ENCODE results near the gene TMEM63A. TPM values are rescaled to one million over a fixed set of nuclear protein-coding genes. Genes with fewer than 3 reads are reported as not detected.
"Not testable (repeated sequence)": the region's sequence is repeated elsewhere in the genome, so short reads cannot be mapped to it uniquely, and the experiment has no call there.

Gene TMEM63A
- total RNA-seq (2014; rRNA removed; shearing (Covaris generic)) (9.7 and 11.9 TPM in 2 replicates), polyA plus RNA-seq (2016; fragmentation: Nextera tagmentation; extraction: Ambion mirVana) (8.5 and 13.5 TPM in 2 replicates)

DNA sequence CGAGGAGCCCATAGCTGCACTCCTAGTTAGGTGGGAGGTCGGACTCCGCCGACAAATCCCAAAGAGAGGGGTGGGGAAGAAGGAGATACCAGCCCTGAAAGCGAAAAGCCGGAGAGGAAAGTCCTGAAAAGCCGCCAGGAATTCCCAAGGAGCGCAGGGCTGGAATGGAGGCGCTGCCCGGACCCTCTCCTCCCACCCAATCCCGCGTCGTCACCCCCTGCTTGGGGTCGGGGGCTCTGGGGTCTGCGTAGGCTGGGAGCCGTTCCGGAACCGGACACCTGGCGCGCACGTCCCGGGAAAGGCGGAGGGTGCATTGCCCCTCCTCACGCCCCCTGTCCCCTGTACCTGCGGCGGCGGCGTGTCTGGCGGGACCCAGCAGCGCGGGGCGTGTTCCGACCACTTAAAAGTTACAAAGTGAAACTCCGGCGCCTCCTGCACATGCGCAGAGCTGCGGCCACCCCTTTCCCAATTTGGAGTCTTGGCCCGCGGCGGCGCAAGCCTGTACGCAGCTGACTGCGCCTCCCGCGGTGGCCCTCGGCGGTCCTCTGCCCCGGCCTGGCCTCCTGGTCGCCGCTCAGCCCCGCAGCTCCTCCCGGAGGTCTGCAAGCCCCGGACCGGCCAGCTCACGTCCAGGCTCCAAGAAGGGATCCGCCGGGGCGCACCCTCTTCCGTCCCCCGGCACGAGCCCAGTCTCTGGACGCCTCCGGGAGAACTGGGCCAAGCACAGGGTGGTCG, at the start of gene TMEM63A:
TMEM63A (minus strand) TSS at position 422 of the 735 bp plus-strand sequence. CDS start 4,800 bp downstream, outside the sequence.
- Histone ChIP-seq H3F3A (ENCODE audit: insufficient read depth) (peaks cover 4% of the 10 kb centered on the region; the same call in 1 of the 2 replicates), H3K79me2 (ENCODE audit: insufficient read depth) (peaks cover 23% of the 10 kb centered on the region), H3K36me3 (ENCODE audit: low read depth) (no peaks in the 10 kb centered on the region), H3K4me2 (ENCODE audit: unreplicated experiment) (peak within 1 kb of the TSS; percentile 92), H3K9ac (peak within 1 kb of the TSS; percentile 91), H3K4me1 (ENCODE audit: insufficient read depth) (peaks cover 14% of the 10 kb centered on the region; the same call in 1 of the 2 replicates), H4K20me1 (ENCODE audit: insufficient read depth) (no peaks in the 10 kb centered on the region), H3K9me3 (ENCODE audit: low read depth) (no peaks in the 10 kb centered on the region), H3K27ac (peak within 1 kb of the TSS; percentile 41), H3K27me3 (replicated peaks; ENCODE audit: insufficient read depth) (no peaks in the 10 kb centered on the region), H3K9me2 (ENCODE audit: insufficient read depth) (no peaks in the 10 kb centered on the region), H3K4me3 (peak within 1 kb of the TSS; percentile 89), H2AFZ (peak within 1 kb of the TSS; percentile 91)
- in situ Hi-C loops (cut with MboI), result no loop called here
- TF ChIP-seq EZH2phosphoT487 (IDR thresholded peaks at IDR 0.05; ENCODE audit: insufficient read depth, low read depth) (no peak), EZH2 (IDR thresholded peaks at IDR 0.05; ENCODE audit: insufficient read depth, poor library complexity, severe bottlenecking) (no peak)
- WGBS, 2 experiments (ENCODE audit: low coverage in 1 of 2, low lambda C conversion rate in 2 of 2, missing lambda C conversion rate in 2 of 2), result 1 to 2% methylated on average over 58 to 62 of the region's 64 CpGs
- DNase-seq, result peak; percentile 91

DNA sequence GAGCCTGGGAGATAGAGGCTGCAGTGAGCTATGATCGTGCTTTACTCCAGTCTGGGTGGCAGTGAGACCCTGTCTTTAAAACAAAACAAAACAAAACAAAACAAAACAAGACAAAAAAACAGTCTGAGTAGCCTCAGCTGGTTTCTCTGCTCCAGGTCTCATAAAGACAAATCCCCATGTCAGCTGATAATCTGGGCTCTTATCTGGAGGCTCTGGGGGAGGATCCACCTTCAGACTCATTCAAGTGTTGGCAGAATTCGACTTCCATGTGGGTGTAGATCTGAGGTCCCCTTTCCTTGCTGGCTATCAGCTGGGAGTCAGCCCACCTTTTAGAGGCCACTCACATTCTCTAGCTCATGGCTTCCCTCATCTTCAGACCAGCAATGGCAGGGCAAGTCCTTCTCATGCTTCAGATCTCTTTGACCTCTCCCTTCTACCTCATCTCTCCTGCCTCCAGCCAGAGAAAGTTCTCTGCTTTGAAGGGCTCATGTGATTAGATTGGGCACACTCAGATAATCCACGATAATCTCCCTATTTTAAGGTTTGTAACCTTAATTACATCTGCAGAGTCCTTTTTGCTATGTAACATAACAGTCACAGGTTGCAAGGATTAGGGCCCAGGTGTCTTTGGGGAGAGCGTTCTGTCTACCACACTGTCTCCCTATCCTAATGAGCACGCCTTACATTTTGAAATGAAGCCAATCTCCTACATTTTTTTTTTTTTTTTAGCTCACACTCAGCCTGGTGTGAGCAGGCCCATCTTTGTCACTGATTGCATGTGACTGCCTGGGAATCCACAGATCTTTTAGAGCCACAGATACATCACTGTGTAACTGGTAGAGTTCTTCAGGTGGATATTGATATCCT, 49.3 kb upstream of the TMEM63A start:
- H3K9ac ChIP-seq, result no peak overlapping the region
- H3K27me3 ChIP-seq (replicated peaks; ENCODE audit: insufficient read depth), result no peaks in the 10 kb centered on the region
- H3K79me2 ChIP-seq (ENCODE audit: insufficient read depth), result no peaks in the 10 kb centered on the region
- WGBS, 2 experiments (ENCODE audit: low coverage in 1 of 2, low lambda C conversion rate in 2 of 2, missing lambda C conversion rate in 2 of 2), result 72 to 74% methylated on average over 5 of the region's 5 CpGs
- TF ChIP-seq EZH2 (IDR thresholded peaks at IDR 0.05; ENCODE audit: insufficient read depth, poor library complexity, severe bottlenecking) (no peak), EZH2phosphoT487 (IDR thresholded peaks at IDR 0.05; ENCODE audit: insufficient read depth, low read depth) (no peak)
- in situ Hi-C loops (cut with MboI), result no loop called here
- peaks cover 5% of the 10 kb centered on the region; the same call in 1 of the 2 replicates for H3F3A ChIP-seq (ENCODE audit: insufficient read depth)
- H2AFZ ChIP-seq, result no peak overlapping the region
- H3K9me3 ChIP-seq (ENCODE audit: low read depth), result no peaks in the 10 kb centered on the region
- no peaks in the 10 kb centered on the region for H3K36me3 ChIP-seq (ENCODE audit: low read depth)
- H3K27ac ChIP-seq, result no peak overlapping the region
- no peak overlapping the region for H3K4me3 ChIP-seq
- no peaks in the 10 kb centered on the region for H4K20me1 ChIP-seq (ENCODE audit: insufficient read depth)
- H3K4me1 ChIP-seq (ENCODE audit: insufficient read depth), result peaks cover 12% of the 10 kb centered on the region; the same call in 1 of the 2 replicates
- no peaks in the 10 kb centered on the region for H3K9me2 ChIP-seq (ENCODE audit: insufficient read depth)
- no peak overlapping the region for H3K4me2 ChIP-seq (ENCODE audit: unreplicated experiment)
- no peak for DNase-seq

DNA sequence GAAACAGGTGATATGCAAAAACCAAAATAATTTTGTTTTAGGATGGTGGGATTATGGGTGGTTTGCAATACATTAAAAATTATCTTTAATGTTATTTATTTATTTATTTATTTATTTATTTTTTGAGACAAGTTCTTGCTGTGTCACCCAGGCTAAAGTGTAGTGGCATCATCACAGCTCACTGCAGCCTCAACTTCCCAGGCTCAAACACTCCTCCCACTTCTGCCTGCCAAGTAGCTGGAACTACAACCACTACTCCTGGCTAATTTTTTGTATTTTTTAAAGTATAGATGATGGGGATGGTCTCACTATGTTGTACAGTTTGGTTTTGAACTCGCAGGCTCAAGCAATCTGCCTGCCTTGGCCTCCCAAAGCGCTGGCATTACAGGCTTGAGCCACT, 48.4 kb upstream of the TMEM63A start:
- Histone ChIP-seq H3K4me1 (ENCODE audit: insufficient read depth) (peaks cover 7% of the 10 kb centered on the region; the same call in 1 of the 2 replicates), H3K36me3 (ENCODE audit: low read depth) (no peaks in the 10 kb centered on the region), H3K4me3 (no peak overlapping the region), H2AFZ (no peak overlapping the region), H3K9me3 (ENCODE audit: low read depth) (no peaks in the 10 kb centered on the region), H3K79me2 (ENCODE audit: insufficient read depth) (no peaks in the 10 kb centered on the region), H3K9me2 (ENCODE audit: insufficient read depth) (no peaks in the 10 kb centered on the region), H3K27ac (no peak overlapping the region), H3K9ac (no peak overlapping the region), H3F3A (ENCODE audit: insufficient read depth) (peaks cover 3% of the 10 kb centered on the region; the same call in 1 of the 2 replicates), H4K20me1 (ENCODE audit: insufficient read depth) (no peaks in the 10 kb centered on the region), H3K4me2 (ENCODE audit: unreplicated experiment) (no peak overlapping the region), H3K27me3 (replicated peaks; ENCODE audit: insufficient read depth) (no peaks in the 10 kb centered on the region)
- in situ Hi-C loops (cut with MboI), result no loop called here
- TF ChIP-seq EZH2 (IDR thresholded peaks at IDR 0.05; ENCODE audit: insufficient read depth, poor library complexity, severe bottlenecking), result no peak
- TF ChIP-seq EZH2phosphoT487 (IDR thresholded peaks at IDR 0.05; ENCODE audit: insufficient read depth, low read depth), result no peak
- DNase-seq, result no peak
- 83 to 88% methylated on average over 2 of the region's 2 CpGs for WGBS, 2 experiments (ENCODE audit: low coverage in 1 of 2, low lambda C conversion rate in 2 of 2, missing lambda C conversion rate in 2 of 2)

DNA sequence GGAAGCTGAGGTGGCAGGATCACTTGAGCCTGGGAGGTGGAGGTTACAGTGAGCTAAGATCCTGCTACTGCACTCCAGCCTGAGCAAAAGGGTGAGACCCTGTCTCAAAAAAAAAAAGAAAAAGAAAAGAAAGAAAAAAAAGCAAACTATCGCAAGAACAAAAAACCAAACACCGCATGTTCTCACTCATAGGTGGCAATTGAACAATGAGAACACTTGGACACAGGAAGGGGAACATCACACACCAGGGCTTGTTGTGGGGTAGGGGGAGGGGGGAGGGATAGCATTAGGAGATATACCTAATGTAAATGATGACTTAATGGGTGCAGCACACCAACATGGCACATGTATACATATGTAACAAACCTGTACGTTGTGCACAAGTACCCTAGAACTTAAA, 47.3 kb upstream of the TMEM63A start:
- H3K27ac ChIP-seq; H3K9me3 ChIP-seq (ENCODE audit: low read depth); H2AFZ ChIP-seq; H3K9ac ChIP-seq; H3K9me2 ChIP-seq (ENCODE audit: insufficient read depth); H3K27me3 ChIP-seq (replicated peaks; ENCODE audit: insufficient read depth); H4K20me1 ChIP-seq (ENCODE audit: insufficient read depth); H3K79me2 ChIP-seq (ENCODE audit: insufficient read depth); in situ Hi-C loops (cut with MboI); DNase-seq; H3F3A ChIP-seq (ENCODE audit: insufficient read depth); H3K4me3 ChIP-seq; H3K36me3 ChIP-seq (ENCODE audit: low read depth); H3K4me2 ChIP-seq (ENCODE audit: unreplicated experiment): not testable (repeated sequence)
- peaks cover 12% of the 10 kb centered on the region; the same call in 1 of the 2 replicates for H3K4me1 ChIP-seq (ENCODE audit: insufficient read depth)
- WGBS, 2 experiments (ENCODE audit: low coverage in 1 of 2, low lambda C conversion rate in 2 of 2, missing lambda C conversion rate in 2 of 2), result 83 to 100% methylated on average over 1 to 3 of the region's 3 CpGs
